Keratinocyte (primary cell): Measurements from ENCODE around the gene THNSL1. TPM values are rescaled to one million over a fixed set of nuclear protein-coding genes. Genes with fewer than 3 reads are reported as not detected.

Source experiments
- DNase-seq: peaks from one replicate; pipeline ENCODE4 v3.0.0-alpha.2; 2011; ENCODE audit warnings: low read depth, missing footprints, low spot score
- FAIRE-seq: peaks from 2 replicates; lab custom pipeline; 2011; peaks lifted over from hg19 to GRCh38; lab: Jason Lieb, UNC
- H2AFZ ChIP-seq: 2 replicates; pipeline ENCODE4 v1.6.0; 2012; ENCODE audit warnings: low read length, control low read depth, inconsistent platforms; ENCODE audit not compliant: control insufficient read depth
- H3K27ac ChIP-seq: 2 replicates; pipeline ENCODE4 v1.5.1; 2011; ENCODE audit warnings: low read length; ENCODE audit not compliant: control insufficient read depth, insufficient read depth
- H3K27me3 ChIP-seq: 3 replicates; pipeline ENCODE4 v1.6.0; 2011; ENCODE audit warnings: low read length; ENCODE audit not compliant: control insufficient read depth, insufficient read depth; ENCODE audit errors: extremely low read depth
- H3K36me3 ChIP-seq, 2 experiments: 2 replicates in 1 of 2; 3 replicates in 1 of 2; pipeline ENCODE4 v1.5.1; 2011; ENCODE audit warnings: low read length in 2 of 2, mild to moderate bottlenecking in 1 of 2; ENCODE audit not compliant: control insufficient read depth in 2 of 2, insufficient read depth in 2 of 2; ENCODE audit errors: extremely low read depth in 1 of 2
- H3K4me1 ChIP-seq: 3 replicates; pipeline ENCODE4 v1.5.1; 2011; ENCODE audit warnings: low read length; ENCODE audit not compliant: control insufficient read depth, insufficient read depth; ENCODE audit errors: extremely low read depth
- H3K4me2 ChIP-seq: 3 replicates; pipeline ENCODE4 v1.6.0; 2011; ENCODE audit warnings: low read depth, low read length; ENCODE audit not compliant: control insufficient read depth, insufficient read depth; ENCODE audit errors: extremely low read depth
- H3K4me3 ChIP-seq, 3 experiments: fragments of 200-600 bp in 1 of 3; sonication (generic) in 1 of 3; 2 replicates in 2 of 3; 3 replicates in 1 of 3; pipeline ENCODE4 v1.5.1; 2011 to 2016; ENCODE audit warnings: low read length in 3 of 3, mild to moderate bottlenecking in 3 of 3, control low read depth in 2 of 3, inconsistent platforms in 1 of 3, low read depth in 1 of 3, mixed read lengths in 1 of 3, mixed run types in 1 of 3, moderate library complexity in 1 of 3; ENCODE audit not compliant: control insufficient read depth in 2 of 3, insufficient read depth in 2 of 3; ENCODE audit errors: extremely low read depth in 1 of 3
- H3K79me2 ChIP-seq: 2 replicates; pipeline ENCODE4 v1.6.0; 2012; ENCODE audit warnings: low read length; ENCODE audit not compliant: control insufficient read depth, insufficient read depth
- H3K9ac ChIP-seq: 3 replicates; pipeline ENCODE4 v1.6.0; 2011; ENCODE audit warnings: low read length; ENCODE audit not compliant: control insufficient read depth, insufficient read depth; ENCODE audit errors: extremely low read depth
- H3K9me1 ChIP-seq: 3 replicates; pipeline ENCODE4 v1.6.0; 2011; ENCODE audit warnings: low read length; ENCODE audit not compliant: control insufficient read depth, insufficient read depth; ENCODE audit errors: extremely low read depth
- H3K9me3 ChIP-seq: 2 replicates; pipeline ENCODE4 v1.5.1; 2012; ENCODE audit warnings: low read depth, low read length; ENCODE audit not compliant: control insufficient read depth
- H4K20me1 ChIP-seq: 3 replicates; pipeline ENCODE4 v1.6.0; 2011; ENCODE audit warnings: low read length; ENCODE audit not compliant: control insufficient read depth, insufficient read depth; ENCODE audit errors: extremely low read depth
- CTCF ChIP-seq, 3 experiments: IDR thresholded peaks in 1 of 3; conservative IDR thresholded peaks in 1 of 3; optimal IDR thresholded peaks in 1 of 3; 2 replicates in 2 of 3; 3 replicates in 1 of 3; pipeline versions ENCODE3 to v1.5.1; 2011; ENCODE audit warnings: low read length in 3 of 3, mild to moderate bottlenecking in 3 of 3, moderate library complexity in 2 of 3, control low read depth in 1 of 3, inconsistent platforms in 1 of 3; ENCODE audit not compliant: insufficient read depth in 2 of 3; ENCODE audit errors: extremely low read depth in 1 of 3
- EZH2 ChIP-seq: IDR thresholded peaks from one replicate; pipeline ENCODE4 v1.6.1; 2012; ENCODE audit warnings: inconsistent platforms, mild to moderate bottlenecking, low read length, moderate library complexity
- dilution Hi-C: fragments of 300-500 bp; cut with MboI; formaldehyde crosslinking; loops from one replicate; pipeline ENCODE4 v1.7.0; 2020; ENCODE audit warnings: low sequenced_read_pairs; ENCODE audit not compliant: extremely low pct_ligation_motif_present
- polyA plus RNA-seq, 5 experiments: library from polyadenylated mRNA; depleted of rRNA in 3 of 5; stranded (reverse) in 3 of 5; stranded (forward) in 1 of 5; unstranded in 1 of 5; fragments of >200 nt; gene quantifications; 1 replicate in 1 of 5; 2 replicates in 3 of 5; 3 replicates in 1 of 5; pipeline versions ENCODE4 v1.2.1 to v1.2.3, GENCODE V29; 2011 to 2012; ENCODE audit warnings: missing spikeins in 2 of 5, low read depth in 1 of 5, low replicate concordance in 1 of 5

THNSL1 gene
- polyA plus RNA-seq, 1 donor (not counting 4 experiments of a cell fraction or from before 2014, with no cell fraction given) = 4.1 TPM

DNA sequence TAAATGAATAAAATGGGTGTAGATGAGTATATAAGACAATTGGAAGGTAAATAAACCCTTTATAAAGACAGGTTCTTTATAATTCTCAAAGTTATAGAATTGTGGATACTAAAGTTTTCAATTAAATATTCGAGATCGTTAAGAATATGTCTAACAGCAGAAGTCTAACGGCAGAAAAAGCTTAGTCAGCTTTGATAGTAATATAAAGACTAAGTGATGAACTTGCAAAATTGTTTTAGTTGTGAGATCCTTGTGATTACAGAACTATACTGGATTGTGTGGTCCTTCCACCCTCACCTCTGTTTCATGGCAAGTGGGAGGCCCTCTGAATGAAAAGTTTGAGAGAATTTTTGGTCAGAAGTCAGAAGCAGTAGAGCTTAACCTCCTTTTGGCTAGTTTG lies 2.3 kb downstream of the THNSL1 start:
- Histone ChIP-seq H3K27me3 (no peaks in the 10 kb centered on the region), H3K27ac (no peak overlapping the region), H3K9me1 (no peaks in the 10 kb centered on the region), H3K9ac (no peak overlapping the region), H3K9me3 (no peaks in the 10 kb centered on the region), H3K4me3 (no peak overlapping the region), H4K20me1 (no peaks in the 10 kb centered on the region), H3K4me1 (peaks cover 14% of the 10 kb centered on the region), H2AFZ (no peak overlapping the region), H3K36me3 (no peaks in the 10 kb centered on the region), H3K4me2 (no peak overlapping the region), H3K79me2 (no peaks in the 10 kb centered on the region)
- TF ChIP-seq EZH2 = no peak
- no peak for TF ChIP-seq CTCF (optimal IDR thresholded peaks at IDR 0.05 in 1 of 3, IDR thresholded peaks at IDR 0.05 in 1 of 3, conservative IDR thresholded peaks at IDR 0.05 in 1 of 3; ENCODE audit: extremely low read depth in 1 of 3, insufficient read depth in 2 of 3, low read length in 3 of 3)
- FAIRE-seq = no peak
- no peak for DNase-seq
- dilution Hi-C loops = no loop called here

DNA sequence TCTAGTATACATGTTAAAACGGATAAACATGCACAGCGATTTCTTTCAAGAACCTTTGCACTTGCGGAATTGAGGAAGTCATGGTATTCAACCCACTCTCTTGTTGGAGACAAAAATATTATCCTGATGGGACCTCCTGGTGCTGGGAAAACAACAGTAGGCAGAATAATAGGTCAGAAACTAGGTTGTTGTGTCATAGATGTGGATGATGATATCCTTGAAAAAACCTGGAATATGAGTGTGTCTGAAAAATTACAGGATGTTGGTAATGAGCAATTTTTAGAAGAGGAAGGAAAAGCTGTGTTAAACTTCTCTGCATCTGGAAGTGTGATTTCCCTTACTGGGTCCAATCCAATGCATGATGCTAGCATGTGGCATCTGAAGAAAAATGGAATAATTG lies 6.9 kb downstream of the THNSL1 start:
- dilution Hi-C loops = no loop called here
- no peak for FAIRE-seq
- Histone ChIP-seq H3K36me3 (no peaks in the 10 kb centered on the region), H3K9me1 (no peaks in the 10 kb centered on the region), H3K4me2 (no peak overlapping the region), H3K4me3 (no peak overlapping the region), H3K27ac (no peak overlapping the region), H3K4me1 (no peaks in the 10 kb centered on the region), H2AFZ (no peak overlapping the region), H4K20me1 (no peaks in the 10 kb centered on the region), H3K27me3 (no peaks in the 10 kb centered on the region), H3K79me2 (no peaks in the 10 kb centered on the region), H3K9me3 (no peaks in the 10 kb centered on the region), H3K9ac (no peak overlapping the region)
- no peak for TF ChIP-seq EZH2
- TF ChIP-seq CTCF (optimal IDR thresholded peaks at IDR 0.05 in 1 of 3, IDR thresholded peaks at IDR 0.05 in 1 of 3, conservative IDR thresholded peaks at IDR 0.05 in 1 of 3; ENCODE audit: extremely low read depth in 1 of 3, insufficient read depth in 2 of 3, low read length in 3 of 3) = no peak
- no peak for DNase-seq
